Anterior cingulate cortex (tissue), 58 donors: ENCODE results near the gene TMSB4X.

Experiments used
- DNase-seq, 58 donors: peaks; one replicate each; lab custom pipeline; 2025; lab: John Stamatoyannopoulos, UW

The TMSB4X gene

GRCh38 chrX:12992544-12993118 is 17.7 kb downstream of the TMSB4X start:
- no peak for DNase-seq

GRCh38 chrX:12993826-12994225 is 18.9 kb downstream of the TMSB4X start:
- DNase-seq, result no peak

- DNase-seq, result no peak
Measured at GRCh38 chrX:12994321-12994720, 19.4 kb downstream of the TMSB4X start.

GRCh38 chrX:12996934-12997435 is 22.1 kb downstream of the TMSB4X start:
- DNase-seq, result no peak

GRCh38 chrX:12997906-12998687 is 23.2 kb downstream of the TMSB4X start:
- DNase-seq, result peak in 46 of 58 donors; percentile 1 to 84 (median 32)

- no peak for DNase-seq
Measured at GRCh38 chrX:12999422-12999821, 24.5 kb downstream of the TMSB4X start.

GRCh38 chrX:13000301-13000811 is 25.4 kb downstream of the TMSB4X start:
- DNase-seq, result peak in 13 of 58 donors; percentile 0 to 22 (median 5)

- DNase-seq, result no peak
Measured at GRCh38 chrX:13001097-13001496, 26.2 kb downstream of the TMSB4X start.

- no peak for DNase-seq
Measured at GRCh38 chrX:13001961-13002671, 27.2 kb downstream of the TMSB4X start.

GRCh38 chrX:13005661-13006473 is 31.0 kb downstream of the TMSB4X start:
- peak in 11 of 58 donors; percentile 0 to 50 (median 8) for DNase-seq

- no peak for DNase-seq
Measured at GRCh38 chrX:13007519-13008188, 32.7 kb downstream of the TMSB4X start.

- no peak for DNase-seq
Measured at GRCh38 chrX:13008189-13008533, 33.3 kb downstream of the TMSB4X start.

- no peak for DNase-seq
Measured at GRCh38 chrX:13008851-13009250, 33.9 kb downstream of the TMSB4X start.

GRCh38 chrX:13009273-13009672 is 34.4 kb downstream of the TMSB4X start:
- DNase-seq, result peak in 1 of 58 donors; percentile 3

- no peak for DNase-seq
Measured at GRCh38 chrX:13009844-13010243, 34.9 kb downstream of the TMSB4X start.

- DNase-seq, result no peak
Measured at GRCh38 chrX:13010546-13010945, 35.6 kb downstream of the TMSB4X start.

- peak in 5 of 58 donors; percentile 2 to 24 (median 11) for DNase-seq
Measured at GRCh38 chrX:13013363-13014110, 38.6 kb downstream of the TMSB4X start.

GRCh38 chrX:13014111-13015096 is 39.5 kb downstream of the TMSB4X start:
- no peak for DNase-seq
